Measurements from ENCODE around the gene AUTS2.

The AUTS2 gene

GRCh38 chr7:69691734-69692133 is 93.5 kb downstream of the AUTS2 start:
- Histone ChIP-seq H3K27me3 (ENCODE audit: insufficient read depth, low read length, poor library complexity, severe bottlenecking) (no peaks in the 10 kb centered on the region), H3K4me2 (ENCODE audit: low read depth, low read length, poor library complexity, severe bottlenecking) (no peak overlapping the region), H3K79me2 (ENCODE audit: insufficient read depth, low read length) (peaks cover 71% of the 10 kb centered on the region), H3K9ac (ENCODE audit: low read depth, low read length, poor library complexity, severe bottlenecking) (no peak overlapping the region), H3K9me2 (replicated peaks; ENCODE audit: low read depth, low read length) (no peaks in the 10 kb centered on the region), H4K20me1 (ENCODE audit: insufficient read depth, low read length, poor library complexity, severe bottlenecking) (no peaks in the 10 kb centered on the region), H3K36me3 (ENCODE audit: insufficient read depth, low read length) (no peaks in the 10 kb centered on the region; the same call in 1 of the 2 replicates), H3K4me3 (ENCODE audit: low read length, poor library complexity, severe bottlenecking) (no peak overlapping the region), H2AFZ (ENCODE audit: low read length) (no peak overlapping the region), H3F3A (ENCODE audit: low read depth) (0 out of 2 replicates have a peak, but pooled peaks cover 6% of the 10 kb centered on the region), H3K4me1 (ENCODE audit: insufficient read depth, low read length, poor library complexity, severe bottlenecking) (peaks cover 29% of the 10 kb centered on the region), H3K9me3 (ENCODE audit: insufficient read depth, low read depth, low read length) (no peaks in the 10 kb centered on the region)
- no peak for TF ChIP-seq CTCF (conservative IDR thresholded peaks at IDR 0.05; ENCODE audit: low read length)
- TF ChIP-seq EZH2phosphoT487 (IDR thresholded peaks at IDR 0.05; ENCODE audit: borderline replicate concordance) = no peak

DNA sequence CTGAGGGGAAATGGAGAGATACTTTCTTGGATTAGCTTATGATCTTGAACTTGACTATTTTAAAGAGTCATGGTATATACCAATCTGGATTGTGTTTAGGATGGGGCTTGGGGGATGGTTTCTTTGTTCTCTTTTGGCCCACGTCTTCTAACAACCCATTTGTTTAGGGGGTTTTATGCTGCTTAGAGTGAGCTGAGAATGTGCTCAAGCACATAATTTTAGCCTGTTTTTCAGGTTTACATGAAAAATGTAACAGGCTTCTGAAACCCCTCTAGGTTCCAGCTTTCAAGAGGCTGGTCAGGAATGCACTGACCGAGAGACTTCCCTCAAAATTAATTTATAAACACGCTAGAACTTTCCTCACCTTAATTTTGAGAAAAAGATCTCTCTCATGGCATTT is 94.3 kb downstream of the AUTS2 start:
- no peaks in the 10 kb centered on the region for H3K9me2 ChIP-seq (replicated peaks; ENCODE audit: low read depth, low read length)
- 0 out of 2 replicates have a peak, but pooled peaks cover 9% of the 10 kb centered on the region for H3F3A ChIP-seq (ENCODE audit: low read depth)
- no peaks in the 10 kb centered on the region; the same call in 1 of the 2 replicates for H3K36me3 ChIP-seq (ENCODE audit: insufficient read depth, low read length)
- H3K9ac ChIP-seq (ENCODE audit: low read depth, low read length, poor library complexity, severe bottlenecking) = no peak overlapping the region
- TF ChIP-seq EZH2phosphoT487 (IDR thresholded peaks at IDR 0.05; ENCODE audit: borderline replicate concordance) (no peak), CTCF (conservative IDR thresholded peaks at IDR 0.05; ENCODE audit: low read length) (no peak)
- H3K4me1 ChIP-seq (ENCODE audit: insufficient read depth, low read length, poor library complexity, severe bottlenecking) = peaks cover 38% of the 10 kb centered on the region
- peaks cover 75% of the 10 kb centered on the region for H3K79me2 ChIP-seq (ENCODE audit: insufficient read depth, low read length)
- H2AFZ ChIP-seq (ENCODE audit: low read length) = no peak overlapping the region
- H3K4me2 ChIP-seq (ENCODE audit: low read depth, low read length, poor library complexity, severe bottlenecking) = no peak overlapping the region
- H3K9me3 ChIP-seq (ENCODE audit: insufficient read depth, low read depth, low read length) = no peaks in the 10 kb centered on the region
- no peaks in the 10 kb centered on the region for H4K20me1 ChIP-seq (ENCODE audit: insufficient read depth, low read length, poor library complexity, severe bottlenecking)
- H3K27me3 ChIP-seq (ENCODE audit: insufficient read depth, low read length, poor library complexity, severe bottlenecking) = no peaks in the 10 kb centered on the region
- no peak overlapping the region for H3K4me3 ChIP-seq (ENCODE audit: low read length, poor library complexity, severe bottlenecking)

GRCh38 chr7:69693042-69693441 is 94.8 kb downstream of the AUTS2 start:
- H3K9ac ChIP-seq (ENCODE audit: low read depth, low read length, poor library complexity, severe bottlenecking) = no peak overlapping the region
- no peaks in the 10 kb centered on the region; the same call in 1 of the 2 replicates for H3K36me3 ChIP-seq (ENCODE audit: insufficient read depth, low read length)
- H3K4me1 ChIP-seq (ENCODE audit: insufficient read depth, low read length, poor library complexity, severe bottlenecking) = peaks cover 42% of the 10 kb centered on the region
- H3K27me3 ChIP-seq (ENCODE audit: insufficient read depth, low read length, poor library complexity, severe bottlenecking) = no peaks in the 10 kb centered on the region
- no peaks in the 10 kb centered on the region for H3K9me2 ChIP-seq (replicated peaks; ENCODE audit: low read depth, low read length)
- H3K9me3 ChIP-seq (ENCODE audit: insufficient read depth, low read depth, low read length) = no peaks in the 10 kb centered on the region
- 0 out of 2 replicates have a peak, but pooled peaks cover 9% of the 10 kb centered on the region for H3F3A ChIP-seq (ENCODE audit: low read depth)
- peaks cover 75% of the 10 kb centered on the region for H3K79me2 ChIP-seq (ENCODE audit: insufficient read depth, low read length)
- no peaks in the 10 kb centered on the region for H4K20me1 ChIP-seq (ENCODE audit: insufficient read depth, low read length, poor library complexity, severe bottlenecking)
- no peak overlapping the region for H3K4me2 ChIP-seq (ENCODE audit: low read depth, low read length, poor library complexity, severe bottlenecking)
- H3K4me3 ChIP-seq (ENCODE audit: low read length, poor library complexity, severe bottlenecking) = no peak overlapping the region
- H2AFZ ChIP-seq (ENCODE audit: low read length) = no peak overlapping the region
- TF ChIP-seq EZH2phosphoT487 (IDR thresholded peaks at IDR 0.05; ENCODE audit: borderline replicate concordance) = no peak
- no peak for TF ChIP-seq CTCF (conservative IDR thresholded peaks at IDR 0.05; ENCODE audit: low read length)
